Measurements from ENCODE around the gene CHST3.

GRCh38 chr10:72058989-72059842 is 95.0 kb downstream of the CHST3 start:
- no peak for TF ChIP-seq POLR2A (IDR thresholded peaks at IDR 0.05; ENCODE audit: extremely low read depth, insufficient read length)
- TF ChIP-seq, protein P1, sequence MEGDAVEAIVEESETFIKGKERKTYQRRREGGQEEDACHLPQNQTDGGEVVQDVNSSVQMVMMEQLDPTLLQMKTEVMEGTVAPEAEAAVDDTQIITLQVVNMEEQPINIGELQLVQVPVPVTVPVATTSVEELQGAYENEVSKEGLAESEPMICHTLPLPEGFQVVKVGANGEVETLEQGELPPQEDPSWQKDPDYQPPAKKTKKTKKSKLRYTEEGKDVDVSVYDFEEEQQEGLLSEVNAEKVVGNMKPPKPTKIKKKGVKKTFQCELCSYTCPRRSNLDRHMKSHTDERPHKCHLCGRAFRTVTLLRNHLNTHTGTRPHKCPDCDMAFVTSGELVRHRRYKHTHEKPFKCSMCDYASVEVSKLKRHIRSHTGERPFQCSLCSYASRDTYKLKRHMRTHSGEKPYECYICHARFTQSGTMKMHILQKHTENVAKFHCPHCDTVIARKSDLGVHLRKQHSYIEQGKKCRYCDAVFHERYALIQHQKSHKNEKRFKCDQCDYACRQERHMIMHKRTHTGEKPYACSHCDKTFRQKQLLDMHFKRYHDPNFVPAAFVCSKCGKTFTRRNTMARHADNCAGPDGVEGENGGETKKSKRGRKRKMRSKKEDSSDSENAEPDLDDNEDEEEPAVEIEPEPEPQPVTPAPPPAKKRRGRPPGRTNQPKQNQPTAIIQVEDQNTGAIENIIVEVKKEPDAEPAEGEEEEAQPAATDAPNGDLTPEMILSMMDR (IDR thresholded peaks at IDR 0.05; ENCODE audit: low read depth, low read length), result no peak

All from NB4 (cell line).